ENCODE measurements around the gene COP1.

COP1 gene

GRCh38 chr1:175902281-175902680 lies 304.8 kb downstream of the COP1 start:
- DNase-seq (ENCODE audit: low read depth in 2 of 3, low spot score in 2 of 3) = no peak

GRCh38 chr1:175901076-175901836 lies 305.8 kb downstream of the COP1 start:
- no peak for DNase-seq (ENCODE audit: low read depth in 2 of 3, low spot score in 2 of 3)

- DNase-seq (ENCODE audit: low read depth in 2 of 3, low spot score in 2 of 3) = no peak
Observed at GRCh38 chr1:175900171-175900570, 306.9 kb downstream of the COP1 start.

DNA sequence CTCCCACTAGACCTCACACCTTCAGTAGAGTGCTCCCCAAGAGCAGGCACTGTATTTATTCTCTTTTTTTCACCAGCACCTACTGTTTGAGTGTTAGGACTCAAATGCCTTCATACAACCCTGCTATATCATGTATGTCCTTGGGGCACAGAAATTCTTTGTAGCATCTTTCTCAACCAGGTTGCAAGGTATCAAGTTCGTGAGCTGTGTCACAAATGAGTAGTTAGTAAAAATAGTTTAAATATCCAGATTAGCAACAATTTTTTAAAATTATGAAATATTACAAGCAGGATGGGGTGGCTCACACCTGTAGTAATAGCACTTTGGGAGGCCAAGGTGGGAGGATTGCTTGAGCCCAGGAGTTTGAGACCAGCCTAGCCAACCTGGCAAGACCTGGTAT lies 311.1 kb downstream of the COP1 start:
- no peak for DNase-seq (ENCODE audit: low read depth in 2 of 3, low spot score in 2 of 3)

Measured in activated CD8-positive, alpha-beta memory T cell treated with anti-CD3 and anti-CD28 coated beads for 48 hours (primary cell).